ENCODE measurements around the gene SLC30A5.
A peak's percentile ranks its signal among the peaks of the same experiment; 100 is the strongest.

SLC30A5 gene

DNA sequence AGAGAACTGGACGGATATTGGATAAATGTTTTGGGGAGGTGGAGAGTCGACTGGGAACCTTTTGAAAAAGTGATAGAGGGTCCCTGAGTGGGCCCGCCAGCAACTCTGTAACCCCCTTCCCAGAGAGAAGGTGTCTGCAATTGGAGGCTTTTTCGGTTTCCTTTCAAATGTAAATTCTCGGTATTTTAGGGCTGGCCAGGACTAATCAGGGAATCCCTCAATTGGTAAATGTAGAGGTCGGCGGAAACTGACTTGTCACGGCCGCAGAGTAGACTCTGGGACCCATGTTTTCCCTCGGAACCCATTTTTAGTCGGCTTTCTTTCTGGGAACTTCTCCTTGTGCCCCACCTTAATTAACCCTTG lies 73.7 kb downstream of the SLC30A5 start:
- no peak overlapping the region for H3K4ac ChIP-seq (ENCODE audit: low read depth in 1 of 2, low read length in 2 of 2)
- H2AK5ac ChIP-seq (ENCODE audit: low read length, severe bottlenecking), result no peak overlapping the region

DNA sequence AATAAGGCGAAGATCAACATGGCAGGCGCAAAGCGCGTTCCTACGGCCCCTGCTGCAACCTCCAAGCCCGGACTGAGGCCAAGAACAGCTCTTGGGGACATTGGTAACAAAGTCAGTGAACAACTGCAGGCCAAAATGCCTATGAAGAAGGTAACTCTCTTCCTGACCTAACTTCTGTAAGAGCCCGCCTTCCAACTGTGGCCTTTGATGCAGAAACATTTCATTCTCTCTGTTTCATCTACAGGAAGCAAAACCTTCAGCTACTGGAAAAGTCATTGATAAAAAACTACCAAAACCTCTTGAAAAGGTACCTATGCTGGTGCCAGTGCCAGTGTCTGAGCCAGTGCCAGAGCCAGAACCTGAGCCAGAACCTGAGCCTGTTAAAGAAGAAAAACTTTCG lies 74.1 kb downstream of the SLC30A5 start:
- no peak overlapping the region for H3K23ac ChIP-seq (ENCODE audit: low read length in 2 of 2)
- H2BK5ac ChIP-seq (ENCODE audit: low read depth, low read length, poor library complexity, severe bottlenecking), result no peak overlapping the region
- no peaks in the 10 kb centered on the region for H3K9me3 ChIP-seq (ENCODE audit: control insufficient read depth, low read length)
- H3K4me1 ChIP-seq (ENCODE audit: control insufficient read depth, insufficient read depth, low read depth, low read length), result peaks cover 5% of the 10 kb centered on the region
- peak overlapping the region; percentile 34 for H3K27ac ChIP-seq (ENCODE audit: low read length, poor library complexity, severe bottlenecking)
- no peak overlapping the region for H2AK5ac ChIP-seq (ENCODE audit: low read length, severe bottlenecking)
- H3K4me3 ChIP-seq (ENCODE audit: insufficient read depth in 1 of 2, low read depth in 1 of 2, low read length in 2 of 2), result peak overlapping the region; percentile 83 to 94
- H2AFZ ChIP-seq (ENCODE audit: low read depth, low read length), result peak overlapping the region; percentile 91
- H3K9ac ChIP-seq (ENCODE audit: low read length), result peak overlapping the region; percentile 92
- H3K79me1 ChIP-seq (replicated peaks; ENCODE audit: low read length, poor library complexity, severe bottlenecking), result peaks cover 7% of the 10 kb centered on the region
- H3K18ac ChIP-seq (ENCODE audit: low read depth in 1 of 2, low read length in 2 of 2), result peak overlapping the region in 1 of 2 experiments; percentile 38
- H2BK15ac ChIP-seq (ENCODE audit: low read depth, poor library complexity, severe bottlenecking), result no peak overlapping the region
- no peak overlapping the region for H4K8ac ChIP-seq (ENCODE audit: low read length)
- H3K14ac ChIP-seq (ENCODE audit: low read length in 2 of 2), result no peak overlapping the region
- no peaks in the 10 kb centered on the region for H3K27me3 ChIP-seq (ENCODE audit: control insufficient read depth in 1 of 2, insufficient read depth in 1 of 2, low read length in 2 of 2)
- H2BK12ac ChIP-seq (ENCODE audit: low read length in 2 of 2), result no peak overlapping the region
- no peak overlapping the region for H3K4ac ChIP-seq (ENCODE audit: low read depth in 1 of 2, low read length in 2 of 2)
- H2BK120ac ChIP-seq (ENCODE audit: low read depth, low read length), result no peak overlapping the region
- peaks cover 6 to 11% of the 10 kb centered on the region in 2 experiments for H3K36me3 ChIP-seq (ENCODE audit: control insufficient read depth in 1 of 2, insufficient read depth in 2 of 2, low read depth in 1 of 2, low read length in 2 of 2)
- no peak for DNase-seq
- H4K91ac ChIP-seq (ENCODE audit: low read length), result no peak overlapping the region
- H3K4me2 ChIP-seq (ENCODE audit: low read length, poor library complexity, severe bottlenecking), result peak overlapping the region; percentile 92
- 29% methylated on average over 8 of the region's 8 CpGs for WGBS

More for the DNA sequence above, 73.7 kb downstream of the SLC30A5 start:
- Histone ChIP-seq H3K36me3 (ENCODE audit: control insufficient read depth in 1 of 2, insufficient read depth in 2 of 2, low read depth in 1 of 2, low read length in 2 of 2) (peaks cover 6 to 10% of the 10 kb centered on the region in 2 experiments), H3K4me3 (ENCODE audit: insufficient read depth in 1 of 2, low read depth in 1 of 2, low read length in 2 of 2) (peak overlapping the region; percentile 83 to 94), H2BK5ac (ENCODE audit: low read depth, low read length, poor library complexity, severe bottlenecking) (no peak overlapping the region), H3K27me3 (ENCODE audit: control insufficient read depth in 1 of 2, insufficient read depth in 1 of 2, low read length in 2 of 2) (no peaks in the 10 kb centered on the region), H3K4me1 (ENCODE audit: control insufficient read depth, insufficient read depth, low read depth, low read length) (peaks cover 5% of the 10 kb centered on the region), H2AFZ (ENCODE audit: low read depth, low read length) (peak overlapping the region; percentile 91), H3K9me3 (ENCODE audit: control insufficient read depth, low read length) (no peaks in the 10 kb centered on the region), H3K23ac (ENCODE audit: low read length in 2 of 2) (no peak overlapping the region), H3K9ac (ENCODE audit: low read length) (peak overlapping the region; percentile 92), H3K14ac (ENCODE audit: low read length in 2 of 2) (peak overlapping the region in 1 of 2 experiments; percentile 23), H2BK15ac (ENCODE audit: low read depth, poor library complexity, severe bottlenecking) (no peak overlapping the region), H2BK12ac (ENCODE audit: low read length in 2 of 2) (no peak overlapping the region), H3K4me2 (ENCODE audit: low read length, poor library complexity, severe bottlenecking) (peak overlapping the region; percentile 92), H3K27ac (ENCODE audit: low read length, poor library complexity, severe bottlenecking) (peak overlapping the region; percentile 61), H3K18ac (ENCODE audit: low read depth in 1 of 2, low read length in 2 of 2) (peak overlapping the region in 1 of 2 experiments; percentile 48), H4K8ac (ENCODE audit: low read length) (peak overlapping the region; percentile 59), H4K91ac (ENCODE audit: low read length) (peak overlapping the region; percentile 71), H2BK120ac (ENCODE audit: low read depth, low read length) (no peak overlapping the region), H3K79me1 (replicated peaks; ENCODE audit: low read length, poor library complexity, severe bottlenecking) (peaks cover 7% of the 10 kb centered on the region)
- WGBS, result 2% methylated on average over 11 of the region's 11 CpGs
- DNase-seq, result peak; percentile 44

DNA sequence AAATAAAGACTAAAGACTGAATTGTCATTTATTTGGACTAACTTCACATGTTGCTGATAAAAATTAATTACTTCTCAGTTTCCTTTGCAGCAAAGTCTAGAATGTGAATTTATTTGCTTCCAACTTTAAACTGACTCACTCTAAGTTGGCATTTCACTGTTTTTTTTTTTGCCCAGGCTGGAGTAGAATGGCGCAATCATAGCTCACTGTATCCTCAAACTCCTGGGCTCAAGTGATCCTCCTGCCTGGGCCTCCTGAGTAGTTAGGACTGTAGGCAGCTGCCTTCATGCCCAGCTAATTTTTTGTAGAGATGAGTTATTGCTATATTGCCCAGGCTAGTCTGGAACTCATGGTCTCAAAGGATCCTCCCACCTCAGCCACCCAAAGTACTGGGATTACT lies 76.7 kb downstream of the SLC30A5 start:
- no peak overlapping the region for H4K91ac ChIP-seq (ENCODE audit: low read length)
- H3K9me3 ChIP-seq (ENCODE audit: control insufficient read depth, low read length), result no peaks in the 10 kb centered on the region
- H2BK5ac ChIP-seq (ENCODE audit: low read depth, low read length, poor library complexity, severe bottlenecking), result no peak overlapping the region
- no peak overlapping the region for H2AFZ ChIP-seq (ENCODE audit: low read depth, low read length)
- H3K27me3 ChIP-seq (ENCODE audit: control insufficient read depth in 1 of 2, insufficient read depth in 1 of 2, low read length in 2 of 2), result no peaks in the 10 kb centered on the region
- no peak overlapping the region for H2BK15ac ChIP-seq (ENCODE audit: low read depth, poor library complexity, severe bottlenecking)
- H3K36me3 ChIP-seq (ENCODE audit: control insufficient read depth in 1 of 2, insufficient read depth in 2 of 2, low read depth in 1 of 2, low read length in 2 of 2), result peaks cover 10 to 33% of the 10 kb centered on the region in 2 experiments
- no peak overlapping the region for H3K27ac ChIP-seq (ENCODE audit: low read length, poor library complexity, severe bottlenecking)
- H2BK12ac ChIP-seq (ENCODE audit: low read length in 2 of 2), result no peak overlapping the region
- no peak overlapping the region for H2AK5ac ChIP-seq (ENCODE audit: low read length, severe bottlenecking)
- no peak overlapping the region for H3K4me2 ChIP-seq (ENCODE audit: low read length, poor library complexity, severe bottlenecking)
- H3K23ac ChIP-seq (ENCODE audit: low read length in 2 of 2), result no peak overlapping the region
- H3K79me1 ChIP-seq (replicated peaks; ENCODE audit: low read length, poor library complexity, severe bottlenecking), result peaks cover 14% of the 10 kb centered on the region
- no peak overlapping the region for H3K4me3 ChIP-seq (ENCODE audit: insufficient read depth in 1 of 2, low read depth in 1 of 2, low read length in 2 of 2)
- H3K4ac ChIP-seq (ENCODE audit: low read depth in 1 of 2, low read length in 2 of 2), result no peak overlapping the region
- no peak overlapping the region for H2BK120ac ChIP-seq (ENCODE audit: low read depth, low read length)
- WGBS, result no CpG with 5 or more reads among the region's 1 CpG
- no peak overlapping the region for H3K9ac ChIP-seq (ENCODE audit: low read length)
- no peak overlapping the region for H3K14ac ChIP-seq (ENCODE audit: low read length in 2 of 2)
- H4K8ac ChIP-seq (ENCODE audit: low read length), result no peak overlapping the region
- DNase-seq, result peak; percentile 4
- H3K4me1 ChIP-seq (ENCODE audit: control insufficient read depth, insufficient read depth, low read depth, low read length), result peaks cover 5% of the 10 kb centered on the region
- no peak overlapping the region for H3K18ac ChIP-seq (ENCODE audit: low read depth in 1 of 2, low read length in 2 of 2)

DNA sequence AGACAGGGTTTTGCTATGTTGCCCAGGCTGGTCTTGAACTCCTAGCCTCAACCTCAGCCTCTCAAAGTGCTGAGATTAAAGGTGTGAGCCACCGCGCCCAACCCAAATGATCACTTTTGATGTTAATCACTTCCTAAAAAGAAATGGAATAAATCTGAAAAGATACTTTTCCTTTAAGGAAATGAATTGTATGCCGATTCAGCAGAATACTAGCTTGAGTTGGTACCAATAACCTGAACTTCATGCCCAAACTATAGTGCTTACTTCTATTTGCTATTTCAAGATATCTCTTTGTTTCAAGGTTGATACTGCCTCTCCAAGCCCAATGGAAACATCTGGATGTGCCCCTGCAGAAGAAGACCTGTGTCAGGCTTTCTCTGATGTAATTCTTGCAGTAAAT lies 77.2 kb downstream of the SLC30A5 start:
- Histone ChIP-seq H2AFZ (ENCODE audit: low read depth, low read length) (no peak overlapping the region), H2BK12ac (ENCODE audit: low read length in 2 of 2) (no peak overlapping the region), H2AK5ac (ENCODE audit: low read length, severe bottlenecking) (no peak overlapping the region), H3K27ac (ENCODE audit: low read length, poor library complexity, severe bottlenecking) (no peak overlapping the region), H3K9ac (ENCODE audit: low read length) (no peak overlapping the region), H3K14ac (ENCODE audit: low read length in 2 of 2) (no peak overlapping the region), H2BK120ac (ENCODE audit: low read depth, low read length) (no peak overlapping the region), H3K18ac (ENCODE audit: low read depth in 1 of 2, low read length in 2 of 2) (no peak overlapping the region), H3K4me3 (ENCODE audit: insufficient read depth in 1 of 2, low read depth in 1 of 2, low read length in 2 of 2) (no peak overlapping the region), H3K4me1 (ENCODE audit: control insufficient read depth, insufficient read depth, low read depth, low read length) (peaks cover 5% of the 10 kb centered on the region), H4K91ac (ENCODE audit: low read length) (no peak overlapping the region), H3K79me1 (replicated peaks; ENCODE audit: low read length, poor library complexity, severe bottlenecking) (peaks cover 14% of the 10 kb centered on the region), H3K4ac (ENCODE audit: low read depth in 1 of 2, low read length in 2 of 2) (no peak overlapping the region), H3K9me3 (ENCODE audit: control insufficient read depth, low read length) (no peaks in the 10 kb centered on the region), H3K27me3 (ENCODE audit: control insufficient read depth in 1 of 2, insufficient read depth in 1 of 2, low read length in 2 of 2) (no peaks in the 10 kb centered on the region), H3K4me2 (ENCODE audit: low read length, poor library complexity, severe bottlenecking) (no peak overlapping the region), H3K23ac (ENCODE audit: low read length in 2 of 2) (no peak overlapping the region), H4K8ac (ENCODE audit: low read length) (no peak overlapping the region), H3K36me3 (ENCODE audit: control insufficient read depth in 1 of 2, insufficient read depth in 2 of 2, low read depth in 1 of 2, low read length in 2 of 2) (peaks cover 12 to 35% of the 10 kb centered on the region in 2 experiments), H2BK15ac (ENCODE audit: low read depth, poor library complexity, severe bottlenecking) (no peak overlapping the region), H2BK5ac (ENCODE audit: low read depth, low read length, poor library complexity, severe bottlenecking) (no peak overlapping the region)
- 100% methylated on average over 1 of the region's 3 CpGs for WGBS
- no peak for DNase-seq
